HCT116 (cell line): ENCODE measurements around the gene OPN1MW3. TPM values are rescaled to one million over a fixed set of nuclear protein-coding genes. Genes with fewer than 3 reads are reported as not detected.
"Not testable (repeated sequence)": the region's sequence is repeated elsewhere in the genome, so short reads cannot be mapped to it uniquely, and the experiment has no call there.

Source experiments
- ATAC-seq: fragments of 200-7000 bp; cut with Tn5 transposase; 2 replicates; pipeline ENCODE4 v1.9.1; 2020; ENCODE audit warnings: mild to moderate bottlenecking, moderate library complexity
- BruUV-seq: library from RNA; stranded (reverse); fragments of 400-500 nt; replicated peaks from 2 replicates; lab custom pipeline; 2021; lab: Mats Ljungman, UMichigan
- CTCF ChIA-PET: fragments of 300-600 bp; sonication (Branson Sonifier 250); formaldehyde crosslinking; loops from one replicate; lab custom pipeline; 2021; ENCODE audit warnings: antibody characterized with exemption; lab: Charles Lee
- POLR2A ChIA-PET: fragments of 300-600, 350-600 bp; sonication (Branson Sonifier 250); formaldehyde crosslinking; loops from one replicate; lab custom pipeline; 2021; ENCODE audit warnings: antibody characterized with exemption; lab: Charles Lee
- RAD21 ChIA-PET, 2 experiments: fragments of 300-600 bp; sonication (Branson Sonifier 250); formaldehyde crosslinking; loops; one replicate each; lab custom pipeline; 2023; ENCODE audit warnings: low total read pairs in 2 of 2; ENCODE audit not compliant: uncharacterized antibody in 2 of 2, unreplicated experiment in 2 of 2, low non-redundant PET in 1 of 2; lab: Charles Lee
- DNase-seq: peaks from one replicate; pipeline ENCODE4 v3.0.0-alpha.2; 2010; ENCODE audit warnings: low read depth, low spot score
- H2AFZ ChIP-seq: fragments of 200-600 bp; shearing (Covaris generic), sonication (generic); 2 replicates; pipeline ENCODE4 v1.6.1; 2017; ENCODE audit warnings: low read depth, mixed run types, mixed read lengths, antibody characterized with exemption, low read length; ENCODE audit not compliant: poor library complexity, severe bottlenecking
- H3K27ac ChIP-seq: 2 replicates; pipeline ENCODE4 v1.5.1; 2012; ENCODE audit warnings: low read depth, low read length
- H3K27me3 ChIP-seq: fragments of 200-600 bp; sonication (generic); 2 replicates; pipeline ENCODE4 v1.6.1; 2016; ENCODE audit warnings: mixed run types, low read length, mixed read lengths; ENCODE audit not compliant: insufficient read depth
- H3K36me3 ChIP-seq, 2 experiments: fragments of 200-500 bp in 1 of 2; fragments of 200-600 bp in 1 of 2; sonication (Bioruptor generic) in 1 of 2; sonication (generic) in 1 of 2; 2 replicates each; pipeline versions ENCODE4 v1.5.1 to v1.6.1; 2014 to 2016; ENCODE audit warnings: low read length in 2 of 2, inconsistent platforms in 1 of 2, mixed read lengths in 1 of 2, mixed run types in 1 of 2; ENCODE audit not compliant: insufficient read depth in 2 of 2, control insufficient read depth in 1 of 2
- H3K4me1 ChIP-seq, 2 experiments: fragments of 200-600 bp in 1 of 2; sonication (generic) in 1 of 2; 2 replicates each; pipeline versions ENCODE4 v1.5.1 to v1.6.1; 2012 to 2017; ENCODE audit warnings: low read length in 2 of 2, inconsistent platforms in 1 of 2, mild to moderate bottlenecking in 1 of 2, mixed read lengths in 1 of 2, mixed run types in 1 of 2, moderate library complexity in 1 of 2; ENCODE audit not compliant: insufficient read depth in 2 of 2, control insufficient read depth in 1 of 2
- H3K4me2 ChIP-seq: fragments of 200-600 bp; sonication (generic); 2 replicates; pipeline ENCODE4 v1.6.1; 2017; ENCODE audit warnings: mixed run types, low read length, mixed read lengths
- H3K4me3 ChIP-seq, 2 experiments: fragments of 200-600 bp in 1 of 2; sonication (generic) in 1 of 2; replicated peaks in 1 of 2; 2 replicates each; pipeline ENCODE4 v1.5.1; 2011 to 2016; ENCODE audit warnings: low read length in 2 of 2, control low read depth in 1 of 2, low read depth in 1 of 2, mild to moderate bottlenecking in 1 of 2, mixed read lengths in 1 of 2, mixed run types in 1 of 2
- H3K79me2 ChIP-seq: fragments of 200-600 bp; sonication (generic); 2 replicates; pipeline ENCODE4 v1.6.1; 2017; ENCODE audit warnings: mild to moderate bottlenecking, mixed run types, low read length, moderate library complexity, mixed read lengths; ENCODE audit not compliant: insufficient read depth
- H3K9ac ChIP-seq: fragments of 200-600 bp; sonication (generic); 2 replicates; pipeline ENCODE4 v1.6.1; 2016; ENCODE audit warnings: low read length, mixed read lengths
- H3K9me2 ChIP-seq: fragments of 200-600 bp; sonication (generic), shearing (Covaris generic); 2 replicates; pipeline ENCODE4 v1.6.1; 2017; ENCODE audit warnings: mixed run types, mild to moderate bottlenecking, moderate library complexity; ENCODE audit not compliant: insufficient read depth
- H3K9me3 ChIP-seq, 2 experiments: fragments of 200-500 bp in 1 of 2; fragments of 200-600 bp in 1 of 2; sonication (Bioruptor generic) in 1 of 2; sonication (generic) in 1 of 2; 2 replicates each; pipeline ENCODE4 v1.6.1; 2014 to 2017; ENCODE audit warnings: low read length in 2 of 2, mixed read lengths in 2 of 2, inconsistent platforms in 1 of 2, low read depth in 1 of 2, mild to moderate bottlenecking in 1 of 2, mixed run types in 1 of 2, moderate library complexity in 1 of 2; ENCODE audit not compliant: control insufficient read depth in 1 of 2, insufficient read depth in 1 of 2
- H4K20me1 ChIP-seq: fragments of 200-600 bp; sonication (generic), shearing (Covaris generic); 2 replicates; pipeline ENCODE4 v1.6.1; 2017; ENCODE audit warnings: mixed run types, mild to moderate bottlenecking, moderate library complexity; ENCODE audit not compliant: insufficient read depth
- CEBPB ChIP-seq: IDR thresholded peaks from 2 replicates; pipeline ENCODE4 v1.6.1; 2012; ENCODE audit warnings: low read depth
- EGR1 ChIP-seq: IDR thresholded peaks from 2 replicates; pipeline ENCODE4 v1.6.1; 2012; ENCODE audit warnings: low read depth
- ELF1 ChIP-seq: IDR thresholded peaks from 2 replicates; pipeline ENCODE4 v1.6.1; 2012; ENCODE audit warnings: low read depth, borderline replicate concordance
- EZH2 ChIP-seq: fragments of 200-600 bp; sonication (generic); IDR thresholded peaks from 2 replicates; pipeline ENCODE4 v1.6.1; 2017; ENCODE audit warnings: antibody characterized with exemption, mixed run types
- EZH2phosphoT487 ChIP-seq: fragments of 200-600 bp; IDR thresholded peaks from 2 replicates; pipeline ENCODE4 v1.6.1; 2018; ENCODE audit warnings: antibody characterized with exemption, borderline replicate concordance
- FOSL1 ChIP-seq: IDR thresholded peaks from 2 replicates; pipeline ENCODE4 v1.6.1; 2012; ENCODE audit warnings: low read depth
- JUND ChIP-seq: IDR thresholded peaks from 2 replicates; pipeline ENCODE4 v1.6.1; 2012
- POLR2A ChIP-seq: IDR thresholded peaks from 2 replicates; pipeline ENCODE4 v1.7.0; 2011; ENCODE audit warnings: borderline replicate concordance; ENCODE audit not compliant: insufficient read depth, insufficient read length; ENCODE audit errors: extremely low read depth
- POLR2AphosphoS5 ChIP-seq: IDR thresholded peaks from 2 replicates; pipeline ENCODE4 v1.6.1; 2011; ENCODE audit warnings: mild to moderate bottlenecking, low read depth, low read length, moderate library complexity
- RAD21 ChIP-seq: IDR thresholded peaks from 2 replicates; pipeline ENCODE4 v1.6.1; 2012; ENCODE audit warnings: low read depth, mild to moderate bottlenecking
- SIN3A ChIP-seq: IDR thresholded peaks from 2 replicates; pipeline ENCODE4 v1.6.1; 2012; ENCODE audit warnings: low read depth
- SP1 ChIP-seq: IDR thresholded peaks from 2 replicates; pipeline ENCODE4 v1.6.1; 2012; ENCODE audit warnings: low read depth
- SRF ChIP-seq: IDR thresholded peaks from 2 replicates; pipeline ENCODE4 v1.6.1; 2012; ENCODE audit warnings: low read depth
- TCF7L2 ChIP-seq: IDR thresholded peaks from 2 replicates; pipeline ENCODE4 v1.7.0; 2011; ENCODE audit warnings: borderline replicate concordance, inconsistent platforms; ENCODE audit not compliant: insufficient read depth, insufficient read length; ENCODE audit errors: extremely low read depth
- YY1 ChIP-seq: IDR thresholded peaks from 2 replicates; pipeline ENCODE4 v1.6.1; 2011; ENCODE audit warnings: low read length, low read depth, moderate library complexity, mild to moderate bottlenecking; ENCODE audit not compliant: insufficient replicate concordance; ENCODE audit errors: extremely low read depth
- ZFX ChIP-seq: fragments of 450-650 bp; IDR thresholded peaks from 2 replicates; pipeline ENCODE4 v1.6.1; 2017
- ZNF274 ChIP-seq: fragments of 200-500 bp; sonication (Bioruptor generic); IDR thresholded peaks from 2 replicates; pipeline ENCODE4 v1.6.1; 2014; ENCODE audit warnings: mild to moderate bottlenecking, low read depth, low read length, inconsistent platforms
- intact Hi-C: fragments of 100-400 bp; cut with micrococcal nuclease; formaldehyde crosslinking; loops from 2 replicates; pipeline ENCODE4 v1.10.0; 2022
- total RNA-seq: library from RNA; stranded (reverse); gene quantifications from one replicate; pipeline ENCODE4 v1.2.1, GENCODE V29; 2021; ENCODE audit not compliant: unreplicated experiment
- TF ChIP-seq, protein P1 (sequence below): IDR thresholded peaks from 2 replicates; pipeline ENCODE4 v1.6.1; 2011; ENCODE audit warnings: mild to moderate bottlenecking, low read length, moderate library complexity; ENCODE audit not compliant: insufficient replicate concordance; ENCODE audit errors: extremely low read depth
- TF ChIP-seq, protein P2 (sequence below), 3 experiments: fragments of 200-600 bp in 1 of 3; sonication (generic) in 1 of 3; IDR thresholded peaks in 2 of 3; conservative IDR thresholded peaks in 1 of 3; 2 replicates each; pipeline ENCODE4 v1.5.1; 2012 to 2017; ENCODE audit warnings: low read depth in 2 of 3, low read length in 2 of 3, antibody characterized with exemption in 1 of 3, borderline replicate concordance in 1 of 3, control low read depth in 1 of 3, mild to moderate bottlenecking in 1 of 3, mixed read lengths in 1 of 3, mixed run types in 1 of 3, moderate library complexity in 1 of 3; ENCODE audit not compliant: insufficient read depth in 1 of 3
- TF ChIP-seq, protein P3 (sequence below): IDR thresholded peaks from 2 replicates; pipeline ENCODE4 v1.6.1; 2012

OPN1MW3 gene
- total RNA-seq, 1 experiment from 2014 or later, result not detected

DNA sequence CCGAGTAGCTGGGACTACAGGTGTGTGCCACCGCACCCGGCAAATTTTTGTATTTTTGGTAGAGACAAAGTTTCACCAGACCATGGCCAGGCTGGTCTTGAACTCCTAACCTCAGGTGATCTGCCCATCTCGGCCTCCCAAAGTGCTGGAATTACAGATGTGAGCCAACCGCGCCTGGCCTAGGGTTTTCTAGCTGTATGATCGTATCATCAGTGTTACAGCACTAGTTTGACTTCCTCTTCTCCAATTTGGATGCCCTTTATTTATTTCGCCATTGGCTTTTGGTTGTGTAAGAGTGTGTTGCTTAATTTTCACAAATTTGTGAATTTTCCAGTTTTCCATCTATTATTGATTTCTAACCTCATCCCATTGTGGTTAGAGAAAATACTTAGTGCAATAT is 43.4 kb downstream of the OPN1MW3 start:
- H3K27me3 ChIP-seq, result no peaks in the 10 kb centered on the region
- ChIA-PET RAD21 (no interaction called here), POLR2A (no interaction called here), CTCF (no interaction called here)
- no peak overlapping the region for H3K4me3 ChIP-seq
- no peaks in the 10 kb centered on the region for H3K9me3 ChIP-seq
- no peak overlapping the region for H3K4me2 ChIP-seq
- H3K79me2 ChIP-seq, result no peaks in the 10 kb centered on the region
- BruUV-seq, result no TSS peak
- no peak for DNase-seq
- no peak for TF ChIP-seq FOSL1
- TF ChIP-seq TCF7L2, result no peak
- no peak for TF ChIP-seq SP1
- TF ChIP-seq ELF1, result no peak
- no peak for TF ChIP-seq POLR2A
- TF ChIP-seq EZH2, result no peak
- TF ChIP-seq EZH2phosphoT487, result no peak
- no peak for TF ChIP-seq YY1
- TF ChIP-seq SIN3A, result no peak
- TF ChIP-seq POLR2AphosphoS5, result no peak
- TF ChIP-seq, protein P1, sequence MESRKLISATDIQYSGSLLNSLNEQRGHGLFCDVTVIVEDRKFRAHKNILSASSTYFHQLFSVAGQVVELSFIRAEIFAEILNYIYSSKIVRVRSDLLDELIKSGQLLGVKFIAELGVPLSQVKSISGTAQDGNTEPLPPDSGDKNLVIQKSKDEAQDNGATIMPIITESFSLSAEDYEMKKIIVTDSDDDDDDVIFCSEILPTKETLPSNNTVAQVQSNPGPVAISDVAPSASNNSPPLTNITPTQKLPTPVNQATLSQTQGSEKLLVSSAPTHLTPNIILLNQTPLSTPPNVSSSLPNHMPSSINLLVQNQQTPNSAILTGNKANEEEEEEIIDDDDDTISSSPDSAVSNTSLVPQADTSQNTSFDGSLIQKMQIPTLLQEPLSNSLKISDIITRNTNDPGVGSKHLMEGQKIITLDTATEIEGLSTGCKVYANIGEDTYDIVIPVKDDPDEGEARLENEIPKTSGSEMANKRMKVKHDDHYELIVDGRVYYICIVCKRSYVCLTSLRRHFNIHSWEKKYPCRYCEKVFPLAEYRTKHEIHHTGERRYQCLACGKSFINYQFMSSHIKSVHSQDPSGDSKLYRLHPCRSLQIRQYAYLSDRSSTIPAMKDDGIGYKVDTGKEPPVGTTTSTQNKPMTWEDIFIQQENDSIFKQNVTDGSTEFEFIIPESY, result no peak
- TF ChIP-seq, protein P2, sequence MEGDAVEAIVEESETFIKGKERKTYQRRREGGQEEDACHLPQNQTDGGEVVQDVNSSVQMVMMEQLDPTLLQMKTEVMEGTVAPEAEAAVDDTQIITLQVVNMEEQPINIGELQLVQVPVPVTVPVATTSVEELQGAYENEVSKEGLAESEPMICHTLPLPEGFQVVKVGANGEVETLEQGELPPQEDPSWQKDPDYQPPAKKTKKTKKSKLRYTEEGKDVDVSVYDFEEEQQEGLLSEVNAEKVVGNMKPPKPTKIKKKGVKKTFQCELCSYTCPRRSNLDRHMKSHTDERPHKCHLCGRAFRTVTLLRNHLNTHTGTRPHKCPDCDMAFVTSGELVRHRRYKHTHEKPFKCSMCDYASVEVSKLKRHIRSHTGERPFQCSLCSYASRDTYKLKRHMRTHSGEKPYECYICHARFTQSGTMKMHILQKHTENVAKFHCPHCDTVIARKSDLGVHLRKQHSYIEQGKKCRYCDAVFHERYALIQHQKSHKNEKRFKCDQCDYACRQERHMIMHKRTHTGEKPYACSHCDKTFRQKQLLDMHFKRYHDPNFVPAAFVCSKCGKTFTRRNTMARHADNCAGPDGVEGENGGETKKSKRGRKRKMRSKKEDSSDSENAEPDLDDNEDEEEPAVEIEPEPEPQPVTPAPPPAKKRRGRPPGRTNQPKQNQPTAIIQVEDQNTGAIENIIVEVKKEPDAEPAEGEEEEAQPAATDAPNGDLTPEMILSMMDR (IDR thresholded peaks at IDR 0.05 in 2 of 3, conservative IDR thresholded peaks at IDR 0.05 in 1 of 3; ENCODE audit: borderline replicate concordance in 1 of 3, insufficient read depth in 1 of 3, low read depth in 2 of 3, low read length in 2 of 3), result no peak
- TF ChIP-seq CEBPB, result no peak
- TF ChIP-seq SRF, result no peak
- no peak for TF ChIP-seq EGR1
- no peak for TF ChIP-seq RAD21
- no peak for TF ChIP-seq JUND
- TF ChIP-seq ZNF274, result no peak
- TF ChIP-seq ZFX, result no peak
- TF ChIP-seq, protein P3, sequence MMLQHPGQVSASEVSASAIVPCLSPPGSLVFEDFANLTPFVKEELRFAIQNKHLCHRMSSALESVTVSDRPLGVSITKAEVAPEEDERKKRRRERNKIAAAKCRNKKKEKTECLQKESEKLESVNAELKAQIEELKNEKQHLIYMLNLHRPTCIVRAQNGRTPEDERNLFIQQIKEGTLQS, result no peak
- H3K9ac ChIP-seq, result no peak overlapping the region
- no peak overlapping the region for H3K27ac ChIP-seq
- no peaks in the 10 kb centered on the region for H3K9me2 ChIP-seq
- no peak for ATAC-seq
- no peaks in the 10 kb centered on the region for H4K20me1 ChIP-seq
- H3K36me3 ChIP-seq, result no peaks in the 10 kb centered on the region
- no peak overlapping the region for H2AFZ ChIP-seq
- no peaks in the 10 kb centered on the region for H3K4me1 ChIP-seq
- intact Hi-C loops, result no loop called here

DNA sequence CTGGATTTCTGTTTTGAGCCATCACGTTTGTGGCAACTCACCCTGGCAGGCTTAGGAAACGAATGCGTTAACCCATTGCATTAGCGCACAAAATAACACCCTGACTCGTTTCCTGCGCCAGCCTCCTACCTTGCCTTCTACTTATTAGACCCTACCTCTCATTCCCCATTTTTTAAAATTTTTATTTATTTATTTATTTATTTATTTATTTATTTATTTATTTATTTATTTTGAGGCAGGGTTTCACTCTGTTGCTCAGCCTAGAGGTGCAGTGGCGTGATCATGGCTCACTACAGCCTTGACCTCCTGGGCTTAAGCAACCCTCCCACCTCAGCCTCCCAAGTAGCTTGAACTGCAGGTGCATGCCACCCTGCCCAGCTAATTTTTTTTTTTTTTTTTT is 45.6 kb downstream of the OPN1MW3 start:
- H3K4me2 ChIP-seq, H3K79me2 ChIP-seq, ATAC-seq, H3K27me3 ChIP-seq, intact Hi-C loops, DNase-seq, H3K27ac ChIP-seq, H3K9me2 ChIP-seq, H4K20me1 ChIP-seq, CTCF ChIA-PET, BruUV-seq, H3K4me3 ChIP-seq, POLR2A ChIA-PET, H3K36me3 ChIP-seq, H3K9me3 ChIP-seq, H3K9ac ChIP-seq, RAD21 ChIA-PET, H3K4me1 ChIP-seq, H2AFZ ChIP-seq: not testable (repeated sequence)
